Central memory CD4-positive, alpha-beta T cell (primary cell): Measurements from ENCODE around the gene KCNG2.
"Not testable (repeated sequence)": the region's sequence is repeated elsewhere in the genome, so short reads cannot be mapped to it uniquely, and the experiment has no call there.

ENCODE experiments used
- DNase-seq: peaks from one replicate; pipeline ENCODE4 v3.0.0; 2022

The KCNG2 gene

GRCh38 chr18:79856119-79857007, 58.6 kb downstream of the KCNG2 start:
- DNase-seq: no peak

- no peak for DNase-seq
These were observed 59.4 kb downstream of the KCNG2 start for GRCh38 chr18:79857082-79857671.

GRCh38 chr18:79859314-79859713, 61.6 kb downstream of the KCNG2 start:
- no peak for DNase-seq

GRCh38 chr18:79861687-79862086, 63.9 kb downstream of the KCNG2 start:
- no peak for DNase-seq

GRCh38 chr18:79862562-79862961, 64.8 kb downstream of the KCNG2 start:
- no peak for DNase-seq

GRCh38 chr18:79863161-79864005, 65.6 kb downstream of the KCNG2 start:
- DNase-seq: no peak

- no peak for DNase-seq
These were observed 66.4 kb downstream of the KCNG2 start for GRCh38 chr18:79864006-79864725.

- not testable (repeated sequence) for DNase-seq
These were observed 67.2 kb downstream of the KCNG2 start for GRCh38 chr18:79864955-79865354.

- not testable (repeated sequence) for DNase-seq
These were observed 68.2 kb downstream of the KCNG2 start for GRCh38 chr18:79865951-79866350.

GRCh38 chr18:79866889-79867574, 69.3 kb downstream of the KCNG2 start:
- no peak for DNase-seq

- DNase-seq: no peak
These were observed 69.9 kb downstream of the KCNG2 start for GRCh38 chr18:79867666-79868065.

GRCh38 chr18:79868168-79868784, 70.5 kb downstream of the KCNG2 start:
- DNase-seq: no peak

- DNase-seq: no peak
These were observed 71.2 kb downstream of the KCNG2 start for GRCh38 chr18:79868811-79869541.

GRCh38 chr18:79869591-79870300, 72.0 kb downstream of the KCNG2 start:
- no peak for DNase-seq

- DNase-seq: no peak
These were observed 72.7 kb downstream of the KCNG2 start for GRCh38 chr18:79870301-79871025.

GRCh38 chr18:79871026-79871390, 73.3 kb downstream of the KCNG2 start:
- no peak for DNase-seq

- no peak for DNase-seq
These were observed 73.8 kb downstream of the KCNG2 start for GRCh38 chr18:79871481-79872091.

GRCh38 chr18:79872527-79873444, 75.0 kb downstream of the KCNG2 start:
- no peak for DNase-seq
